HG03521 (cell line): ENCODE results near the gene ARF4.
A peak's percentile ranks its signal among the peaks of the same experiment; 100 is the strongest.
"Not testable (repeated sequence)": the region's sequence is repeated elsewhere in the genome, so short reads cannot be mapped to it uniquely, and the experiment has no call there.

ENCODE experiments used
- ATAC-seq: cut with Tn5 transposase; IDR thresholded peaks from one replicate; pipeline ENCODE4 v1.9.1; 2021; ENCODE audit warnings: mild to moderate bottlenecking, moderate library complexity; ENCODE audit not compliant: unreplicated experiment

The ARF4 gene

DNA sequence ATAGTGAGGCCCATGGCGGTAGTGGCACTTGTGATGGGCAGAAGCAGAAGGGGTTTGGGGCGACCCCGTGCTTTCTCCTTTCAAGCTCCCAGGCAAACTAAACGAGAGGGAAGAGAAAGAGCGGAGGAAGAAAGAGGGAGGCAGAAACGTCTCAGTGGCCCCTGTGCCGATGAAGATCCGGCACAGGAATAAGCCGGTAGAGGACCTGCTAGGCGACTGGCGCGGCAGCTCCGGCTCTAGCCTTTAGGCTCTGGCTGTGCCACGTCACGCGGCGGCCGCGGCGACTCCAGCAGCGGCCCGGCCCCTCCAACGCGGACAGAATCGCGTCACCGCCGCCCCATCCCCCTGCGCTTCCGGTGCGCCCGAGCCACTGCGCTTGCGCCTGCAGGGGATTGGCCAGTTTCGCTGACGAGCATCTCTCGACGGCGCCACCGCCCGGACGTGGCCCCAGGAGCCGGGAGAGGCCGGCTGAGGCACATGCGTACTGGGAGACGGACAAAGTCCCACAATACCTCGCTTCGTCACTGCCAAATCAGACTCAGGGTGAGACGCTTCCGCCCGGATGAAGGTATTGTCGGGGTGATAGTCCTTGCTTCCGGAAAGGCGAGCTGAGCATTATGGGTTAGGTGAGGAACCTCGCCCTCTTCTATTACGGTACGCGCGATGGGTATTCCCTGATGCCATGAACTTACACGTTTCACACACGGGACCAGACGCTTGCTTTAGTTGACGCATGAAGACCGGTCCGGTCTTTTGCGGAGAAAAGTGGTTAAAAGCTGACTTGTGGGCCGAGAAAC lies at the start of gene ARF4:
Gene ARF4, minus strand, starts transcription at position 218 of the 797 bp plus-strand sequence. Its CDS starts 204 bp downstream, at position 14.
- ATAC-seq = peak; percentile 91

GRCh38 chr3:57646723-57647122 lies 49.6 kb upstream of the ARF4 start:
- ATAC-seq = no peak

GRCh38 chr3:57644740-57645139 lies 47.6 kb upstream of the ARF4 start:
- ATAC-seq = no peak

DNA sequence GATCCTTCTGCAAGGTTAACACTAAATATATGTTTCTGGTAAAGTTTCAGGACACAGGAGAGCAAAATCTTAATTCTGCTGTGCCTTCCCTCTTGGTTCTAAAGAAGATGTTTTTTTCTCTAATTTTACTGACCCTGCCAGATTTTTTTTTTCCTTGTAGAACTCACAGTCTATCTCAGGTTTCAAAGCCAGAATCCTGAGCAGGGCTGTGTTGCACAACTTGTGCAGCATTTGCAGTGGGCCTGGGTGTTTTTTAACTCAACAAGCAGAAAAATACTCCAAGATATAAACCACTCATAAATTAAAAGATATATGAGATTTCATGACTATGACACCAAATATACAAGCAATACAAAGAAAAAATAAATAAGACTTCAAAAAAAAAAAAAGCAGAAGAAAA lies 40.2 kb upstream of the ARF4 start:
- no peak for ATAC-seq

DNA sequence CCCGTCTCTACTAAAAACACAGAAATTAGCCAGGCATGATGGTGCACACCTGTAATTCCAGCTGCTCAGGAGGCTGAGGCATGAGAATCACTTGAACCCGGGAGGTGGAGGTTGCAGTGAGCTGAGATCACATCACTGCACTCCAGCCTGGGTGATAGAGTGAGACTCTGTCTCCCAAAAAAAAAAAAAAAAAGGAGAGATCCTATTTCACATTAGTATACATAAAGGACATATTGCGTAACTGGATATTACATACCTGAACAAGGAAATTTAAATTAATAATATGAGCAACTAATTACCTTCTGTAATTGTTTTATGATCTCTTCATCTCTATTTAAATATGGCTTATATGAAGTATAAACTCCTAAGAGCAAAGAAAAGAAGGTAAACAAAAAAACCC lies 37.1 kb upstream of the ARF4 start:
- not testable (repeated sequence) for ATAC-seq

GRCh38 chr3:57627976-57628375 lies 30.8 kb upstream of the ARF4 start:
- no peak for ATAC-seq

GRCh38 chr3:57624801-57625200 lies 27.7 kb upstream of the ARF4 start:
- no peak for ATAC-seq

GRCh38 chr3:57622362-57622761 lies 25.2 kb upstream of the ARF4 start:
- ATAC-seq = no peak

DNA sequence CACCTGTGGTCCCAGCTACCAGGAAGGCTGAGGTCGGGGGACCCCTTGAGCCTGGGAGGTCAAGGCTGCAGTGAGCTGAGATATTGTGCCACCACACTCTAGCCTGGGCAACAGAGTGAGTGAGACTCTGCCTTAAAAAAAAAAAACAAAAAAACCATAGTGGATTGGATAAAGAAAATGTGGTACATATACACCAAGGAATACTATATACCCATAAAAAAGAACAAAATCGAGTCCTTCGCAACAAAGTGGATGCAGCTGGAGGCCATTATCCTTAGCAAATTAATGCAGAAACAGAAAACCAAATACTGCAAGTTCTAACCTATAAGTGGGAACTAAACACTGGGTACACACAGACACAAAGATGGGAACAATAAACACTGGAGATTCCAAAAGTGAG lies 20.6 kb upstream of the ARF4 start:
- no peak for ATAC-seq

GRCh38 chr3:57616233-57616632 lies 19.1 kb upstream of the ARF4 start:
- no peak for ATAC-seq

- not testable (repeated sequence) for ATAC-seq
Measured at GRCh38 chr3:57611870-57612269, 14.7 kb upstream of the ARF4 start.

DNA sequence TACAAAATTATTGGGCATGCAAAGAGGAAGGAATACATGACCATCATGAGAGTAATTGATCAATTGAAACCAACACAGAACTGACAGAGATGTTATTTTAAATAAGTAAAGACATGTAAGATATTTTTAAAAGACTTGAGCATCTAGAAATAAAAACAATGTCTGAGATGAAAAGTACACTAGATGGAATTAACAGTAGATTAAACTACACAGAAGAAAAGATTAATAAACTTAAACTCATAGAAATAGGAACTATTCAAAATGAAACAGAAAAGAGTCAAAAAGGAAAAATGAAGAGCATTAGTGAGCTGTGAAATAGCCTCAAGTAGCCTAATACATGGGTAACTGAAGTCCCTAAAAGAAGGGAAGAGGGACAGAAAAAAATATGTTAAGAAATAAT lies 8.5 kb upstream of the ARF4 start:
- no peak for ATAC-seq

DNA sequence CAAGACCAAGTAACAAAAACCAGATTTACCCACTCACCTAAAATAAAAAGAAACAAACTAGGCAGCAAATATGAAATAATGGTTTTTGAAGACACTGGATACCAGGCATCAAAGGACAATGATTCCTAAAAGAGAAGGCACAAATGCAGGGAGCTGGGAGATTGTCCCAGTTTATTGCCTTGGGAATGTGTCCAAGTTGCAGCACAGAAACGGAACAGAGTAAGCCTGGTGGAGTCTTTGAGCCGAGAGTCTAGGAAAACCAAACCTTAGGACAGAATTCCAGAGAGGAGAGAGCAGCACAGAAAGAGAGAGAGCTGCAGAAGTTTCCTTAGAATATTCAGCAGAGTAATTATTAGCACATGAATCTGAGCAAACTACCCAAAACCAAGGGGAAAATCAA lies 7.8 kb upstream of the ARF4 start:
- ATAC-seq = no peak

DNA sequence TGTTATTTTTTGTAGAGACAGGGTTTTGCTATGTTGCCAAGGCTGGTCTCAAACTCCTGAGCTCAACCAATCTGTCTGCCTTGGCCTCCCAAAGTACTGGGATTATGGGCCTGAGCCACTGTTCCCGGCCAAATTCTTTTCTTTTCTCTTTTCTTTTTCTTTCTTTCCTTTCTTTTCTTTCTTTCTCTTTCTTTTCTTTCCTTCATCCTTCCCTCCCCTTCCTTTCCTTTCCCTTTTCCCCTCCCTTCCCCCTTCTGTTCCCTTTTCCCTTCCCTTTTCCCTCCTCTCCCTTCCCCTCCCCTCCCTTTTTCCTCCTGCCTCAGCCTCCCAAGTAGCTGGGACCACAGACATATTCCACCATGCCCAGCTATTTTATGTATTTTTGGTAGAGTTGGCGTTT lies 3.1 kb upstream of the ARF4 start:
- ATAC-seq = no peak

GRCh38 chr3:57598765-57599360 lies 1.7 kb upstream of the ARF4 start:
- no peak for ATAC-seq

- no peak for ATAC-seq
Measured at GRCh38 chr3:57596495-57597126, 533 bp downstream of the ARF4 start.

DNA sequence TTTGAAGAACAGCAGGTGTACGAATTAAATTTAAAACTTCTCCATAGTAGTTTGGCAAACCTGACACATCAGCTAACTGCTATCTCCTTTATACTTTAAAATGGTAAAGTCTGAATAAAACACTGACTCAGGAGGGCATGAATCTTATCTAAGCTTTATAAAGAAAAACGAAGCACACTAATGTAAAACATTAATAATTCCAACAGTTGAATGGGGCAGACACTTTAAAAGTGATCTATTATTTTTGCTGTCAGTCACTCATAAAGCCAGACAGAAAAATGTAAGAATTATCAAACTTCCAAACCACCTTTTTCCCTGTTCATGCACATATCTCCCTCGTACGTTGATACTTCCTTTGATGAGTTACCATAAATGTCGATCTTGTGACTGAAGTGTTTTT lies 2.6 kb downstream of the ARF4 start:
- ATAC-seq = no peak

- no peak for ATAC-seq
Measured at GRCh38 chr3:57594144-57594543, 3.0 kb downstream of the ARF4 start.

DNA sequence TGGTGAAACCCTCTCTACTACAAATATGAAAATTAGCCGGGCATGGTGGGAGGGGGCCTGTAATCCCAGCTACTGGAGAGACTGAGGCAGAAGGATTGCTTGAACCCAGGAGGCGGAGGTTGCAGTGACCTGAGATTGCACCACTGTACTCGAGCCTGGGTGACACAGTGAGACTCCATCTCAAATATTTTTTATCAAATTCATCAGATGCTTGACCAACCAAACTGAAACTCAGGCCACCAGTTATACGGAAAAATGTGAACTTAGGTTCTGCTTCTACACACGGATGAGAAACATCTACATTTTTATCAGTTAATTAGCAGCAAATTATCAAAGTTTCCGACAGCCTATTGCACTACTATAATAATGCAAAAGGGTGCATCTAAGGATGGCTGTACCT lies 4.8 kb downstream of the ARF4 start:
- no peak for ATAC-seq

GRCh38 chr3:57587905-57588304 lies 9.2 kb downstream of the ARF4 start:
- ATAC-seq = no peak

GRCh38 chr3:57586778-57587177 lies 10.4 kb downstream of the ARF4 start:
- ATAC-seq = no peak

GRCh38 chr3:57583544-57583943 lies 13.6 kb downstream of the ARF4 start:
- no peak for ATAC-seq
